HepG2 (cell line): Measurements from ENCODE around the gene EMILIN1. TPM values are rescaled to one million over a fixed set of nuclear protein-coding genes. Genes with fewer than 3 reads are reported as not detected.
A peak's percentile ranks its signal among the peaks of the same experiment; 100 is the strongest.

Source experiments
- AGO1 ChIP-seq: fragments of 200-400 bp; formaldehyde crosslinking; IDR thresholded peaks from 2 replicates; pipeline ENCODE4 v1.6.1; 2017; ENCODE audit warnings: mild to moderate bottlenecking, low read depth, low read length, moderate library complexity; ENCODE audit not compliant: poor library complexity, severe bottlenecking
- CBX5 ChIP-seq: sonication (generic); formaldehyde crosslinking; IDR thresholded peaks from 2 replicates; pipeline ENCODE4 v1.4.0; 2020; ENCODE audit warnings: missing genetic modification reagents, borderline replicate concordance
- ELF4 ChIP-seq: sonication (generic); formaldehyde crosslinking; IDR thresholded peaks from 2 replicates; pipeline ENCODE4 v1.5.0; 2020; ENCODE audit warnings: missing genetic modification reagents, mild to moderate bottlenecking, moderate library complexity, borderline replicate concordance
- HIC2 ChIP-seq: sonication (generic); formaldehyde crosslinking; IDR thresholded peaks from 2 replicates; pipeline ENCODE4 v1.9.0; 2022; ENCODE audit warnings: low read depth, missing genetic modification reagents
- HINFP ChIP-seq: sonication (generic); formaldehyde crosslinking; IDR thresholded peaks from 2 replicates; pipeline ENCODE4 v1.4.0; 2020; ENCODE audit warnings: low read depth, mild to moderate bottlenecking, missing genetic modification reagents
- JUN ChIP-seq: sonication (generic); formaldehyde crosslinking; IDR thresholded peaks from 2 replicates; pipeline ENCODE4 v1.4.0; 2020; ENCODE audit warnings: mild to moderate bottlenecking, missing genetic modification reagents
- JUND ChIP-seq: sonication (generic); formaldehyde crosslinking; IDR thresholded peaks from 2 replicates; pipeline ENCODE4 v1.8.0; 2022; ENCODE audit warnings: mild to moderate bottlenecking, missing genetic modification reagents
- KDM3A ChIP-seq: IDR thresholded peaks from 2 replicates; pipeline ENCODE4 v1.6.1; 2018; ENCODE audit warnings: low read depth, missing compliant biosample characterization
- MAZ ChIP-seq, 2 experiments: sonication (generic) in 1 of 2; formaldehyde crosslinking in 1 of 2; IDR thresholded peaks; 2 replicates each; pipeline versions ENCODE4 v1.5.0 to v1.6.1; 2012 to 2020; ENCODE audit warnings: low read depth in 2 of 2, mild to moderate bottlenecking in 2 of 2, borderline replicate concordance in 1 of 2, improper control_type of control experiment in 1 of 2, low read length in 1 of 2, missing genetic modification reagents in 1 of 2, moderate library complexity in 1 of 2
- MLLT10 ChIP-seq: sonication (generic); formaldehyde crosslinking; IDR thresholded peaks from 2 replicates; pipeline ENCODE4 v1.4.0; 2020; ENCODE audit warnings: missing genetic modification reagents
- NCOA2 ChIP-seq: sonication (generic); formaldehyde crosslinking; IDR thresholded peaks from 2 replicates; pipeline ENCODE4 v1.8.0; 2022; ENCODE audit warnings: inconsistent platforms
- PLSCR1 ChIP-seq: sonication (generic); formaldehyde crosslinking; IDR thresholded peaks from 2 replicates; pipeline ENCODE4 v1.5.0; 2020; ENCODE audit warnings: missing genetic modification reagents, mild to moderate bottlenecking, borderline replicate concordance
- POLR2G ChIP-seq: fragments of 200-400 bp; formaldehyde crosslinking; IDR thresholded peaks from 2 replicates; pipeline ENCODE4 v1.6.1; 2018; ENCODE audit warnings: mild to moderate bottlenecking, low read depth, low read length, moderate library complexity
- TERF1 ChIP-seq: sonication (generic); formaldehyde crosslinking; IDR thresholded peaks from 2 replicates; pipeline ENCODE4 v1.8.0; 2022; ENCODE audit warnings: mild to moderate bottlenecking, missing genetic modification reagents, moderate library complexity
- TSC22D2 ChIP-seq: sonication (generic); formaldehyde crosslinking; IDR thresholded peaks from 2 replicates; pipeline ENCODE4 v1.5.1; 2020; ENCODE audit warnings: missing genetic modification reagents, mild to moderate bottlenecking, borderline replicate concordance
- ZBTB34 ChIP-seq: sonication (generic); formaldehyde crosslinking; IDR thresholded peaks from 2 replicates; pipeline ENCODE4 v1.8.0; 2022; ENCODE audit warnings: mild to moderate bottlenecking, missing genetic modification reagents
- ZBTB7B ChIP-seq: sonication (generic); formaldehyde crosslinking; IDR thresholded peaks from 2 replicates; pipeline ENCODE4 v1.4.0; 2020; ENCODE audit warnings: missing genetic modification reagents
- ZNF136 ChIP-seq: sonication (generic); formaldehyde crosslinking; IDR thresholded peaks from 2 replicates; pipeline ENCODE4 v1.8.1; 2022; ENCODE audit warnings: low read depth, mild to moderate bottlenecking, moderate library complexity, missing genetic modification reagents
- ZNF598 ChIP-seq: sonication (generic); formaldehyde crosslinking; IDR thresholded peaks from 2 replicates; pipeline ENCODE4 v1.5.1; 2020; ENCODE audit warnings: mild to moderate bottlenecking, missing genetic modification reagents, borderline replicate concordance
- ZNF607 ChIP-seq: sonication (generic); formaldehyde crosslinking; IDR thresholded peaks from 2 replicates; pipeline ENCODE4 v1.5.1; 2020; ENCODE audit warnings: missing genetic modification reagents, mild to moderate bottlenecking, borderline replicate concordance
- polyA plus RNA-seq, 8 experiments: library from polyadenylated mRNA; depleted of rRNA in 3 of 8; stranded (reverse) in 7 of 8; unstranded in 1 of 8; fragments of >200 nt; fragmentation: Illumina TruSeq in 4 of 8; extraction: Trizol in 4 of 8; gene quantifications; 2 replicates each; pipeline versions ENCODE4 v1.2.1 to v1.2.3, GENCODE V29; 2011 to 2016; ENCODE audit warnings: low read depth in 4 of 8, missing spikeins in 1 of 8, mixed read lengths in 1 of 8; ENCODE audit not compliant: insufficient read depth in 1 of 8
- total RNA-seq, 5 experiments: library from RNA; depleted of rRNA; stranded (reverse); fragments of >200 nt; fragmentation: Illumina TruSeq; extraction: Trizol; gene quantifications; 2 replicates each; pipeline ENCODE4 v1.2.3, GENCODE V29; 2016; ENCODE audit warnings: low read depth in 1 of 5

The EMILIN1 gene
- total and polyA plus RNA-seq, 2 of the 13 experiments (the other 11 are each of a cell fraction or from before 2014, with no cell fraction given) = 8.1 to 9.7 TPM

- no peak for TF ChIP-seq PLSCR1 (CRISPR knock-in tag)
- TF ChIP-seq TSC22D2 (CRISPR knock-in tag) = peak; percentile 86; the same call in 1 of the 2 replicates
- peak; percentile 53; the same call in 1 of the 2 replicates for TF ChIP-seq ZNF136
- peak; percentile 60; the same call in 1 of the 2 replicates for TF ChIP-seq CBX5 (CRISPR knock-in tag)
- TF ChIP-seq HINFP (CRISPR knock-in tag) = no peak
- TF ChIP-seq AGO1 = no peak
- peak; percentile 100 for TF ChIP-seq HIC2
- TF ChIP-seq ZNF607 (CRISPR knock-in tag) = peak; percentile 94
- TF ChIP-seq JUN (CRISPR knock-in tag) = no peak; the same call in 1 of the 2 replicates
- TF ChIP-seq MAZ (IDR thresholded peaks at IDR 0.05; ENCODE audit: borderline replicate concordance, low read depth, low read length) = peak; percentile 16; the same call in 1 of the 2 replicates
- TF ChIP-seq MAZ (CRISPR knock-in tag; IDR thresholded peaks at IDR 0.05; ENCODE audit: low read depth) = peak; percentile 38; the same call in 1 of the 2 replicates
- no peak; the same call in 1 of the 2 replicates for TF ChIP-seq JUND (CRISPR knock-in tag)
- peak; percentile 96 for TF ChIP-seq KDM3A (CRISPR knock-in tag)
- TF ChIP-seq NCOA2 (CRISPR knock-in tag) = peak; percentile 80
- TF ChIP-seq ELF4 = no peak
- TF ChIP-seq ZBTB7B (CRISPR knock-in tag) = peak; percentile 99
- TF ChIP-seq TERF1 (CRISPR knock-in tag) = no peak
- peak; percentile 67 for TF ChIP-seq POLR2G
- peak; percentile 94 for TF ChIP-seq ZBTB34 (CRISPR knock-in tag)
- TF ChIP-seq MLLT10 (CRISPR knock-in tag) = no peak
- no peak for TF ChIP-seq ZNF598 (CRISPR knock-in tag)
Observed at GRCh38 chr2:27092696-27093429, 14.4 kb downstream of the EMILIN1 start (continued).
